HepG2 (cell line): ENCODE measurements around the gene CCNYL1. TPM values are rescaled to one million over a fixed set of nuclear protein-coding genes. Genes with fewer than 3 reads are reported as not detected.

Source experiments
- ASH2L ChIP-seq: fragments of 300-600, 200-600 bp; sonication (generic); IDR thresholded peaks from 2 replicates; pipeline ENCODE4 v1.7.0; 2017; ENCODE audit warnings: low read depth, mild to moderate bottlenecking, moderate library complexity, mixed read lengths, low read length; ENCODE audit not compliant: insufficient read length
- FOXJ3 ChIP-seq: sonication (generic); formaldehyde crosslinking; IDR thresholded peaks from 2 replicates; pipeline ENCODE4 v1.4.0; 2020; ENCODE audit warnings: missing genetic modification reagents, mild to moderate bottlenecking, borderline replicate concordance
- HDAC6 ChIP-seq: fragments of 200-600 bp; sonication (generic); IDR thresholded peaks from 2 replicates; pipeline ENCODE4 v1.7.0; 2017; ENCODE audit warnings: mild to moderate bottlenecking, antibody characterized with exemption, low read length, low read depth
- HES4 ChIP-seq: sonication (generic); formaldehyde crosslinking; IDR thresholded peaks from 2 replicates; pipeline ENCODE4 v1.9.0; 2021; ENCODE audit warnings: mild to moderate bottlenecking, missing genetic modification reagents, borderline replicate concordance
- MLXIP ChIP-seq: sonication (generic); formaldehyde crosslinking; IDR thresholded peaks from 2 replicates; pipeline ENCODE4 v1.9.0; 2021; ENCODE audit warnings: missing genetic modification reagents, borderline replicate concordance
- NAIF1 ChIP-seq: sonication (generic); formaldehyde crosslinking; IDR thresholded peaks from 2 replicates; pipeline ENCODE4 v1.5.0; 2020; ENCODE audit warnings: mild to moderate bottlenecking, missing genetic modification reagents, borderline replicate concordance
- NR2F6 ChIP-seq, 2 experiments: IDR thresholded peaks; 2 replicates each; pipeline ENCODE4 v1.6.1; 2016; ENCODE audit warnings: antibody characterized with exemption in 1 of 2, mild to moderate bottlenecking in 1 of 2
- POLR2AphosphoS2 ChIP-seq: IDR thresholded peaks from 2 replicates; pipeline ENCODE4 v1.6.1; 2011; ENCODE audit warnings: low read depth, low read length, improper control_type of control experiment
- POLR2G ChIP-seq: fragments of 200-400 bp; formaldehyde crosslinking; IDR thresholded peaks from 2 replicates; pipeline ENCODE4 v1.6.1; 2018; ENCODE audit warnings: mild to moderate bottlenecking, low read depth, low read length, moderate library complexity
- TGIF2 ChIP-seq: IDR thresholded peaks from 2 replicates; pipeline ENCODE4 v1.6.1; 2016; ENCODE audit warnings: control low read depth, missing compliant biosample characterization
- THAP9 ChIP-seq: sonication (generic); formaldehyde crosslinking; IDR thresholded peaks from 2 replicates; pipeline ENCODE4; 2020; ENCODE audit warnings: missing genetic modification reagents, mild to moderate bottlenecking, borderline replicate concordance
- TOE1 ChIP-seq: sonication (generic); formaldehyde crosslinking; IDR thresholded peaks from 2 replicates; pipeline ENCODE4 v1.4.0; 2020; ENCODE audit warnings: mild to moderate bottlenecking, missing genetic modification reagents
- ZBTB3 ChIP-seq: sonication (generic); formaldehyde crosslinking; IDR thresholded peaks from 2 replicates; pipeline ENCODE4 v1.4.0; 2020; ENCODE audit warnings: low read depth, mild to moderate bottlenecking, moderate library complexity, missing genetic modification reagents, borderline replicate concordance
- ZFX ChIP-seq: sonication (generic); formaldehyde crosslinking; IDR thresholded peaks from 2 replicates; pipeline ENCODE4 v1.4.0; 2020; ENCODE audit warnings: mild to moderate bottlenecking, low read depth, missing genetic modification reagents, moderate library complexity
- ZNF557 ChIP-seq: sonication (generic); formaldehyde crosslinking; IDR thresholded peaks from 2 replicates; pipeline ENCODE4 v1.4.0; 2020; ENCODE audit warnings: missing genetic modification reagents
- ZNF615 ChIP-seq: sonication (generic); formaldehyde crosslinking; IDR thresholded peaks from 2 replicates; pipeline ENCODE4 v1.5.0; 2020; ENCODE audit warnings: mild to moderate bottlenecking, missing genetic modification reagents, borderline replicate concordance
- polyA plus RNA-seq, 8 experiments: library from polyadenylated mRNA; depleted of rRNA in 3 of 8; stranded (reverse) in 7 of 8; unstranded in 1 of 8; fragments of >200 nt; fragmentation: Illumina TruSeq in 4 of 8; extraction: Trizol in 4 of 8; gene quantifications; 2 replicates each; pipeline versions ENCODE4 v1.2.1 to v1.2.3, GENCODE V29; 2011 to 2016; ENCODE audit warnings: low read depth in 4 of 8, missing spikeins in 1 of 8, mixed read lengths in 1 of 8; ENCODE audit not compliant: insufficient read depth in 1 of 8
- total RNA-seq, 5 experiments: library from RNA; depleted of rRNA; stranded (reverse); fragments of >200 nt; fragmentation: Illumina TruSeq; extraction: Trizol; gene quantifications; 2 replicates each; pipeline ENCODE4 v1.2.3, GENCODE V29; 2016; ENCODE audit warnings: low read depth in 1 of 5
- TF ChIP-seq, protein P1 (sequence below): sonication (generic); formaldehyde crosslinking; IDR thresholded peaks from 2 replicates; pipeline ENCODE4 v1.5.1; 2020; ENCODE audit warnings: mild to moderate bottlenecking, missing genetic modification reagents, borderline replicate concordance
- TF ChIP-seq, protein P2 (sequence below): sonication (generic); formaldehyde crosslinking; IDR thresholded peaks from 2 replicates; pipeline ENCODE4 v1.4.0; 2020; ENCODE audit warnings: missing genetic modification reagents

Gene CCNYL1
- total and polyA plus RNA-seq, 2 of the 13 experiments (the other 11 are each of a cell fraction or from before 2014, with no cell fraction given), result 12.5 to 16.2 TPM

GRCh38 chr2:207750345-207750744 lies 38.9 kb downstream of the CCNYL1 start (continued):
- TF ChIP-seq, protein P1, sequence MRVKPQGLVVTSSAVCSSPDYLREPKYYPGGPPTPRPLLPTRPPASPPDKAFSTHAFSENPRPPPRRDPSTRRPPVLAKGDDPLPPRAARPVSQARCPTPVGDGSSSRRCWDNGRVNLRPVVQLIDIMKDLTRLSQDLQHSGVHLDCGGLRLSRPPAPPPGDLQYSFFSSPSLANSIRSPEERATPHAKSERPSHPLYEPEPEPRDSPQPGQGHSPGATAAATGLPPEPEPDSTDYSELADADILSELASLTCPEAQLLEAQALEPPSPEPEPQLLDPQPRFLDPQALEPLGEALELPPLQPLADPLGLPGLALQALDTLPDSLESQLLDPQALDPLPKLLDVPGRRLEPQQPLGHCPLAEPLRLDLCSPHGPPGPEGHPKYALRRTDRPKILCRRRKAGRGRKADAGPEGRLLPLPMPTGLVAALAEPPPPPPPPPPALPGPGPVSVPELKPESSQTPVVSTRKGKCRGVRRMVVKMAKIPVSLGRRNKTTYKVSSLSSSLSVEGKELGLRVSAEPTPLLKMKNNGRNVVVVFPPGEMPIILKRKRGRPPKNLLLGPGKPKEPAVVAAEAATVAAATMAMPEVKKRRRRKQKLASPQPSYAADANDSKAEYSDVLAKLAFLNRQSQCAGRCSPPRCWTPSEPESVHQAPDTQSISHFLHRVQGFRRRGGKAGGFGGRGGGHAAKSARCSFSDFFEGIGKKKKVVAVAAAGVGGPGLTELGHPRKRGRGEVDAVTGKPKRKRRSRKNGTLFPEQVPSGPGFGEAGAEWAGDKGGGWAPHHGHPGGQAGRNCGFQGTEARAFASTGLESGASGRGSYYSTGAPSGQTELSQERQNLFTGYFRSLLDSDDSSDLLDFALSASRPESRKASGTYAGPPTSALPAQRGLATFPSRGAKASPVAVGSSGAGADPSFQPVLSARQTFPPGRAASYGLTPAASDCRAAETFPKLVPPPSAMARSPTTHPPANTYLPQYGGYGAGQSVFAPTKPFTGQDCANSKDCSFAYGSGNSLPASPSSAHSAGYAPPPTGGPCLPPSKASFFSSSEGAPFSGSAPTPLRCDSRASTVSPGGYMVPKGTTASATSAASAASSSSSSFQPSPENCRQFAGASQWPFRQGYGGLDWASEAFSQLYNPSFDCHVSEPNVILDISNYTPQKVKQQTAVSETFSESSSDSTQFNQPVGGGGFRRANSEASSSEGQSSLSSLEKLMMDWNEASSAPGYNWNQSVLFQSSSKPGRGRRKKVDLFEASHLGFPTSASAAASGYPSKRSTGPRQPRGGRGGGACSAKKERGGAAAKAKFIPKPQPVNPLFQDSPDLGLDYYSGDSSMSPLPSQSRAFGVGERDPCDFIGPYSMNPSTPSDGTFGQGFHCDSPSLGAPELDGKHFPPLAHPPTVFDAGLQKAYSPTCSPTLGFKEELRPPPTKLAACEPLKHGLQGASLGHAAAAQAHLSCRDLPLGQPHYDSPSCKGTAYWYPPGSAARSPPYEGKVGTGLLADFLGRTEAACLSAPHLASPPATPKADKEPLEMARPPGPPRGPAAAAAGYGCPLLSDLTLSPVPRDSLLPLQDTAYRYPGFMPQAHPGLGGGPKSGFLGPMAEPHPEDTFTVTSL (CRISPR knock-in tag), result no peak
- no peak for TF ChIP-seq NR2F6 (IDR thresholded peaks at IDR 0.05)
- no peak for TF ChIP-seq NR2F6 (CRISPR knock-in tag; IDR thresholded peaks at IDR 0.05)
- TF ChIP-seq ZBTB3 (CRISPR knock-in tag), result no peak
- TF ChIP-seq ASH2L, result no peak
- TF ChIP-seq POLR2G, result peak; percentile 31; the same call in 1 of the 2 replicates
- TF ChIP-seq HES4 (CRISPR knock-in tag), result no peak
- TF ChIP-seq, protein P2, sequence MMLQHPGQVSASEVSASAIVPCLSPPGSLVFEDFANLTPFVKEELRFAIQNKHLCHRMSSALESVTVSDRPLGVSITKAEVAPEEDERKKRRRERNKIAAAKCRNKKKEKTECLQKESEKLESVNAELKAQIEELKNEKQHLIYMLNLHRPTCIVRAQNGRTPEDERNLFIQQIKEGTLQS (CRISPR knock-in tag), result no peak
- no peak for TF ChIP-seq FOXJ3
- TF ChIP-seq THAP9 (CRISPR knock-in tag), result no peak
- TF ChIP-seq ZFX (CRISPR knock-in tag), result peak; percentile 26; the same call in 1 of the 2 replicates
- no peak for TF ChIP-seq ZNF557 (CRISPR knock-in tag)
- no peak for TF ChIP-seq ZNF615 (CRISPR knock-in tag)
- TF ChIP-seq NAIF1 (CRISPR knock-in tag), result 0 out of 2 replicates have a peak, but pooled peaks have one; percentile 28
- TF ChIP-seq TOE1 (CRISPR knock-in tag), result no peak
- TF ChIP-seq TGIF2 (CRISPR knock-in tag), result no peak
- no peak for TF ChIP-seq HDAC6
- no peak for TF ChIP-seq MLXIP (CRISPR knock-in tag)
- 0 out of 2 replicates have a peak, but pooled peaks have one; percentile 22 for TF ChIP-seq POLR2AphosphoS2
